MM.1S (cell line): ENCODE results near the gene ITGB3.
A peak's percentile ranks its signal among the peaks of the same experiment; 100 is the strongest.

Source experiments
- DNase-seq: peaks from one replicate; pipeline ENCODE4 v3.0.0-alpha.2; 2015
- H2AFZ ChIP-seq: fragments of 300-600 bp; sonication (generic); 2 replicates; pipeline ENCODE4 v1.6.0; 2016; ENCODE audit warnings: antibody characterized with exemption, low read length
- H3F3A ChIP-seq: fragments of 300-600 bp; sonication (generic); 2 replicates; pipeline ENCODE4 v1.6.1; 2016; ENCODE audit warnings: mild to moderate bottlenecking, antibody characterized with exemption, low read length, moderate library complexity, mixed read lengths; ENCODE audit not compliant: insufficient read depth
- H3K27ac ChIP-seq: fragments of 300-600 bp; sonication (generic); 2 replicates; pipeline ENCODE4 v1.5.1; 2016; ENCODE audit warnings: mild to moderate bottlenecking, low read length
- H3K27me3 ChIP-seq: fragments of 300-600 bp; sonication (generic); replicated peaks from 2 replicates; pipeline ENCODE4 v1.6.0; 2016; ENCODE audit warnings: low read length; ENCODE audit not compliant: insufficient read depth
- H3K36me3 ChIP-seq: fragments of 300-600 bp; sonication (generic); replicated peaks from 2 replicates; pipeline ENCODE4 v1.6.1; 2016; ENCODE audit warnings: mild to moderate bottlenecking, low read length, mixed read lengths; ENCODE audit not compliant: insufficient read depth
- H3K4me1 ChIP-seq: fragments of 300-600 bp; sonication (generic); 2 replicates; pipeline ENCODE4 v1.6.1; 2016; ENCODE audit warnings: low read length, mixed read lengths
- H3K4me2 ChIP-seq: fragments of 300-600 bp; sonication (generic); 2 replicates; pipeline ENCODE4 v1.6.0; 2016; ENCODE audit warnings: low read depth, low read length
- H3K4me3 ChIP-seq: fragments of 300-600 bp; sonication (generic); 2 replicates; pipeline ENCODE4 v1.5.1; 2016; ENCODE audit warnings: low read length, mixed read lengths
- H3K79me2 ChIP-seq: fragments of 300-600 bp; sonication (generic); 2 replicates; pipeline ENCODE4 v1.6.1; 2016; ENCODE audit warnings: mixed run types, low read length, mixed read lengths
- H3K9ac ChIP-seq: fragments of 300-600 bp; sonication (generic); 2 replicates; pipeline ENCODE4 v1.6.1; 2016; ENCODE audit warnings: low read length, mixed read lengths
- H3K9me2 ChIP-seq: fragments of 300-600 bp; sonication (generic); replicated peaks from 2 replicates; pipeline ENCODE4 v1.6.1; 2016; ENCODE audit warnings: mild to moderate bottlenecking, low read length, mixed read lengths; ENCODE audit not compliant: insufficient read depth
- H3K9me3 ChIP-seq: fragments of 300-600 bp; sonication (generic); replicated peaks from 2 replicates; pipeline ENCODE4 v1.6.1; 2016; ENCODE audit warnings: mild to moderate bottlenecking, low read length, mixed read lengths; ENCODE audit not compliant: insufficient read depth
- H4K20me1 ChIP-seq: fragments of 300-600 bp; sonication (generic); 2 replicates; pipeline ENCODE4 v1.6.1; 2016; ENCODE audit warnings: mild to moderate bottlenecking, low read length, moderate library complexity, mixed read lengths; ENCODE audit not compliant: insufficient read depth
- EZH2 ChIP-seq: fragments of 300-600 bp; sonication (generic); optimal IDR thresholded peaks from 2 replicates; pipeline ENCODE3; 2017; ENCODE audit warnings: low read depth, mild to moderate bottlenecking, antibody characterized with exemption, low read length, mixed read lengths
- EZH2phosphoT487 ChIP-seq: fragments of 300-600 bp; sonication (generic); IDR thresholded peaks from 2 replicates; pipeline ENCODE4 v1.6.1; 2018; ENCODE audit warnings: antibody characterized with exemption, low read length
- TF ChIP-seq, protein P1 (sequence below): fragments of 300-600 bp; sonication (generic); IDR thresholded peaks from 2 replicates; pipeline ENCODE4 v1.5.1; 2016; ENCODE audit warnings: antibody characterized with exemption, low read length, mixed read lengths

The ITGB3 gene

DNA sequence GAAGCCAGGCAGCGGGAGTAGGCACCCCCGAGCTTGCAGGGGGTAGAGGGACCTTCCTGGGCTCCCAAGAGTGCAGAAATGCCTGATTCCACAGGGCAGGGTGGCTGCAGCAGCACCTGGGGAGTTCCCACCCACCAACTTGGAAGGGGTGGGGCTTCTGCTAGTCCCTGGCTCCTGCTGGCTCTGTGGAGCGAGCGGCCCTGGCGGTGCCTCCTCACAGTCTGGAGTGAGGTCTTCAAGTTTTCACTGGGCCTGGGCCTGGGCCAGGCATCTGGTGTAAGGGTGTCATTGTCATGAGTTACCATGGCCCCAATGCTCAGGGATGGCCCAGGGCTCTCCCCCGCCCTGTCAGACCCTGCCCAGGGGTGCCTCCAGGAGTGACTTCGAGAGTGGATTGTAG lies 15.8 kb upstream of the ITGB3 start:
- Histone ChIP-seq H3K79me2 (no peaks in the 10 kb centered on the region), H3K4me1 (peaks cover 15% of the 10 kb centered on the region), H3K27me3 (no peaks in the 10 kb centered on the region), H3K4me3 (no peak overlapping the region), H3K4me2 (no peak overlapping the region), H3K9me2 (no peaks in the 10 kb centered on the region), H4K20me1 (no peaks in the 10 kb centered on the region), H3F3A (no peaks in the 10 kb centered on the region), H3K36me3 (no peaks in the 10 kb centered on the region), H3K9ac (no peak overlapping the region), H2AFZ (no peak overlapping the region), H3K27ac (no peak overlapping the region), H3K9me3 (no peaks in the 10 kb centered on the region)
- no peak for DNase-seq
- no peak for TF ChIP-seq EZH2
- no peak for TF ChIP-seq EZH2phosphoT487
- TF ChIP-seq, protein P1, sequence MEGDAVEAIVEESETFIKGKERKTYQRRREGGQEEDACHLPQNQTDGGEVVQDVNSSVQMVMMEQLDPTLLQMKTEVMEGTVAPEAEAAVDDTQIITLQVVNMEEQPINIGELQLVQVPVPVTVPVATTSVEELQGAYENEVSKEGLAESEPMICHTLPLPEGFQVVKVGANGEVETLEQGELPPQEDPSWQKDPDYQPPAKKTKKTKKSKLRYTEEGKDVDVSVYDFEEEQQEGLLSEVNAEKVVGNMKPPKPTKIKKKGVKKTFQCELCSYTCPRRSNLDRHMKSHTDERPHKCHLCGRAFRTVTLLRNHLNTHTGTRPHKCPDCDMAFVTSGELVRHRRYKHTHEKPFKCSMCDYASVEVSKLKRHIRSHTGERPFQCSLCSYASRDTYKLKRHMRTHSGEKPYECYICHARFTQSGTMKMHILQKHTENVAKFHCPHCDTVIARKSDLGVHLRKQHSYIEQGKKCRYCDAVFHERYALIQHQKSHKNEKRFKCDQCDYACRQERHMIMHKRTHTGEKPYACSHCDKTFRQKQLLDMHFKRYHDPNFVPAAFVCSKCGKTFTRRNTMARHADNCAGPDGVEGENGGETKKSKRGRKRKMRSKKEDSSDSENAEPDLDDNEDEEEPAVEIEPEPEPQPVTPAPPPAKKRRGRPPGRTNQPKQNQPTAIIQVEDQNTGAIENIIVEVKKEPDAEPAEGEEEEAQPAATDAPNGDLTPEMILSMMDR = no peak

DNA sequence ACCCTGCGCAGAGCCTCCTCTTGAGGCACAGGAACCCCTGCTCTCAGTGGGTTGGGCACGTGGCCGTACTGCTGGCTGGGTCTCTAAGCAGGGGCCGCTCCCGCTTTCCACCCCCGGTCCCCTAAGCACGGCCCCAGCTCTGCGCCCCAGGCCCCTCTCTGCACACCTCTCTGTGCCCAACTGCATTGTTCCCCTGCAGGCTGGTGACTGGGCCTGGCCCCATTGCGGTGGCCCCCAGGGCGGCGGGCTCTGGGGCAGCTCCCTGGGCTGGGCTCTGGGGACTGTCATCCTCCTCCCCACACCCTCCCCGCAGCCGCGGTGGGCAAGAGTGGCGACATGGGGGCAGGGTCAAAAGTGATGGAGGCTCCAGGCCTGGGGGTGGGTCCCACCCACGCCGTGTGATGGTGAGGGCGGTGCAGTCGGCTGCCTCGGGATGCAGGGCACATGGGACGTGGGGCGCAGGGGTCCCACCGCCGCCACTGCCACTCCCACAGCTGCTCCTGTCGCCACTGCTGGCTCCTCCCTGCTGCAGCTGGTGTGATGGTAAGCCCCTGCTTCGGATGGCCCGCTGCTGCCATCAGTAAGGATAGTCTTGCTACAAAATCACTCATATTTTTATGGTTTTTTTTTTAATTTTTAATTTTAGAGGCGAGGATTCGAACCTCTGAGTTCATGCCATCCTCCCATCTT lies 15.2 kb upstream of the ITGB3 start:
- no peaks in the 10 kb centered on the region for H3K27me3 ChIP-seq
- H3K36me3 ChIP-seq = no peaks in the 10 kb centered on the region
- H3K9me3 ChIP-seq = no peaks in the 10 kb centered on the region
- no peaks in the 10 kb centered on the region for H3K79me2 ChIP-seq
- H3K4me2 ChIP-seq = no peak overlapping the region
- no peak overlapping the region for H3K9ac ChIP-seq
- TF ChIP-seq, protein P1 = no peak
- TF ChIP-seq EZH2phosphoT487 = no peak
- no peak overlapping the region for H3K27ac ChIP-seq
- H3K4me1 ChIP-seq = peaks cover 15% of the 10 kb centered on the region
- no peak for DNase-seq
- no peak overlapping the region for H2AFZ ChIP-seq
- no peaks in the 10 kb centered on the region for H3K9me2 ChIP-seq
- no peak overlapping the region for H3K4me3 ChIP-seq
- H3F3A ChIP-seq = no peaks in the 10 kb centered on the region
- no peaks in the 10 kb centered on the region for H4K20me1 ChIP-seq

DNA sequence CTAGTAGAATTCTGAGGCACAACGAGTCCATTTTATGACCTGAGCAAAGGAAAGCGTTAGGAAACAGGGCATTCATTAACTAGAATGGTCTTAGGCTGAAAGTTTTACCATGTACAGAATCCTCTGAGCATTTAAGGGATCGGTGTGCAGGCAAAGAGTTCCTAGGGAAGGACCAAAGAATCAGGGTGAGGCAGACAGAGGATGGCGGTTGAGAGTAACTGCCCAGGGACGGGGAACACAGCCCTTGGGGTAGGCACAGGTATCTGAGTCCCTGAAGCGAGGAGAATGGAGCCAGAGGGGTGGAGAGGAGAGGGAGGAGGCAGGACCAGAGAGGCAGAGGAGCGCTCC lies 14.0 kb upstream of the ITGB3 start:
- Histone ChIP-seq H3K27me3 (no peaks in the 10 kb centered on the region), H3K27ac (no peak overlapping the region), H3K4me2 (no peak overlapping the region), H3K9me3 (no peaks in the 10 kb centered on the region), H3F3A (no peaks in the 10 kb centered on the region), H3K79me2 (no peaks in the 10 kb centered on the region), H3K36me3 (no peaks in the 10 kb centered on the region), H3K4me1 (peaks cover 15% of the 10 kb centered on the region), H3K4me3 (no peak overlapping the region), H2AFZ (peak overlapping the region; percentile 59; the same call in 1 of the 2 replicates), H3K9ac (no peak overlapping the region), H3K9me2 (no peaks in the 10 kb centered on the region), H4K20me1 (no peaks in the 10 kb centered on the region)
- no peak for DNase-seq
- TF ChIP-seq EZH2phosphoT487 (no peak), EZH2 (no peak)
- TF ChIP-seq, protein P1 = no peak
